Activated naive CD8-positive, alpha-beta T cell treated with anti-CD3 and anti-CD28 coated beads, Interleukin-2, amount 50 U/mL, for 16 hours (primary cell): Measurements from ENCODE around the gene ARHGAP15.
"Not testable (repeated sequence)": the region's sequence is repeated elsewhere in the genome, so short reads cannot be mapped to it uniquely, and the experiment has no call there.

ENCODE experiments used
- DNase-seq: peaks from one replicate; pipeline ENCODE4 v3.0.0-alpha.2; 2020; ENCODE audit warnings: low read depth, low spot score

The ARHGAP15 gene

DNA sequence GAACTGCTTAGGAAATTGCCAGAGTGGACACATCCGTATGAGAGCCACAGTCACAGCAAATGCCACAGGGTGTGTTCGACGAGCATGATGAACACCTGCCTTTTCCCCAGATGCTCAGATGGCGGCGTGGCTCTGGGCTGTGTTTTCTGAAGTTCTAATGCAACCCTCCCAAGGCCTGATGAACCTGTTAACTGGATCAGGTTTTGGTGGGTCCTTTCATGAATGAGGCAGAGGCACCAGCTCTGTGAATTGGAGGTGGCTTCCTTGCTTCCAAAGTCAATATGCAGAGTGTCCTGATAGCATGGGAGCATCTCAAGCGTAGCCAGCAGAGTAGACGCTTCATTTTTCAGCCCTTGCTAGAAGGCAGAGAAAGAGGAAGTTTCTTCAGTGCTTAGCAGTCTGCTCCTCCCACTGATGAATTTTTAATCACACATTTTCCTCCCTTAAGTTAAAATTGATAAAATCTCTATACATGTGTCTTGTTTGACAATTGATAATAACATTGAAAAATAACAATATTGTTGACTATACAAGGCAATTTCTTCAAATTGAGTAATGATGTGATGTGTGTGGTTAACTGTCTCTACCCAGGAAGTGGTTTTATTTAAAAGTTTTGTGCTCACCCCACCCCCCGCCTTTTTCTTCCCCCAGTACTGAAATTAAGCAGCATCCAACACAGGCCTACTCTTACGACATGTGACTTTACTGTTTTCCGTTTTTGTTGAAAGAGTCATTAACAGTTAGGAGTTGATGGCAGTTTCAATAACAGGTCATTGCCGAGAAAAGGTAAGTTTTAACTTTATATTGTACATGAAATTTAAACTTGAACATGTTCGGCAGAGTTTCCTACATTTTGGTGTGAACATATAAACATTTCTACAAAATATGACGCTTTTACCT, at the start of gene ARHGAP15:
Gene ARHGAP15, plus strand, starts transcription at position 739 of the 900 bp plus-strand sequence.
- peak; percentile 37 for DNase-seq

DNA sequence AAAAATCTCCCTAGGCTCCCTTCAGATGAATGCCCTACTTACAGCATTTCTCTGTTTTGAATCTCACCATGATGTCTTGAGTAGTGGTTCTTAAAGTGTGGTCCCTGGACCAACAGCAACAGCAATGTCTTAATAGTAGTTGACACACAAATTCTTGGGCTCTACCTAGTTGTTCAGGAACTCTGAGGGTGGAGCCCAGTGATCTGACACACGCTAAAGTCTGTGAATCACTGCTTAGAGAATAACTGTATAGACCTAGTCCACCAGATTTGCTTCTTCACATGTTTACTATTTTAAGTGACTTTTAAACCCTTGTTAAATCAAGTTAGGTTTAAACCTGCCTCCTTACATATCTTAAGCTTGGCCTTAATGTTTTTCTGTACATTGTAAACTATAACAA, 47.6 kb upstream of the ARHGAP15 start:
- DNase-seq, result no peak

DNA sequence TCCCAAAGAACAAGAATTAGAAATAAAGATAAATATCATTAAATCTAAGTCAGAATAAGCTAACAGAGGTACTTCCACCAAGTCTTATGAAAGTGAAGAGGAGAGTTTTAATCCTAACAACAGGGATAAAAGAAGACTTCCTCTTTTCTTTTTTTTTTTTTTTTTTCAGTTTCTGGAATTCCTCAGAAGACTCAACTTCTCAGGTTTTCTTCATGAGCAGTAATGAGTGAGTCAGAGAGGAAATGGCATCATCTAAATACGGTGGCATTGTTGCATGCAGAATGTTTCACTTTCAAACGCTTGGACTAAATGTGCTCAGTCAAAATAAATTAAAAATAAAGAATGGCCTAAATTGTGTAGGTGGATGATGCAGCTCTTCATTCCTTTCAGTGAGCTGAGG, 45.6 kb upstream of the ARHGAP15 start:
- DNase-seq, result no peak

DNA sequence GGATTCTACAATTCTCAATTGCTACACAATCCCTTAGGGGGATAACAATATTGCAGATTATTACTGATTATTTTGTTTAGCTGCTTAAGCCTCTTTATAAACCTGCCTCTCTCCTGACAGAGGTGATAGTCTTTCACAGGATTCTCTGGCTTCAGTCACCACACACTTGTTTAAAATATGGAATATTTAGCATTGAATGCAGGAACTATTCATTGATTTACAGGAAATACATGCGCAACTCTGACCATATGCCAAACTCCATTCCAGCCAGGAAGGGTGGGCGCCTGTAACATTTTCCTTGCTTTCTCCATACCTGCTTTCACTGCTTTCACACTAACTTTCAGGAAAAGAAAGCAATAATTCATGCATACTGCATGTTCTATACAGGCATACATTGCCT, 44.8 kb upstream of the ARHGAP15 start:
- no peak for DNase-seq

DNA sequence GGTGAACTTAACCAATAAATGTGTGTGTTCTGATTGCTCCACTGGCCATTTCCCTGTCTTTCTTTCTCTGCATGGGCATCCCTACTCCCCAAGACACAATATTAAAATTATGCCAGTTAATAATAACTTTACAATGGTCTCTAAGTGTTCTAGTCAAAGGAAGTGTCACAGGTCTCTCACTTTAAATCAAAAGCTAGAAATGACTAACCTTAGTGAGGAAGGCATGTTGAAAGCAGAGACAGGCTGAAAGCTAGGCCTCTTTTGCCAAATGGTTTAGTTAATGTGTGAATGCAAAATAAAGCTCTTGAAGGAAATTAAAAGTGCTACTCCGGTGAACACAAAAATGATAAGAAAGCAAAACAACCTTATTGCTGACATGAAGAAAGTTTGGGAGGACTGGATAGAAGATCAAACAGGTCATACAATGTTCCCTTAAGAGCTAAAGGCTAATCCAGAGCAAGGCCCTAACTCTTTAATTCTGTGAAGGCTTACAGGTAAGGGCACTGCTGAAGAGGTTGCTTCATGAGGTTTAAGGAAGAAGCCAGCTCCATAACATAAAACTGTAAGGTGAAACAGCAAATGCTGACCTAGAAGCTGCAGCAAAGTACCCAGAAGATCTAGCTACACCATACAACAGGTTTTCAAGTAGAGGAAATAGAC, 44.0 kb upstream of the ARHGAP15 start:
- DNase-seq, result no peak

DNA sequence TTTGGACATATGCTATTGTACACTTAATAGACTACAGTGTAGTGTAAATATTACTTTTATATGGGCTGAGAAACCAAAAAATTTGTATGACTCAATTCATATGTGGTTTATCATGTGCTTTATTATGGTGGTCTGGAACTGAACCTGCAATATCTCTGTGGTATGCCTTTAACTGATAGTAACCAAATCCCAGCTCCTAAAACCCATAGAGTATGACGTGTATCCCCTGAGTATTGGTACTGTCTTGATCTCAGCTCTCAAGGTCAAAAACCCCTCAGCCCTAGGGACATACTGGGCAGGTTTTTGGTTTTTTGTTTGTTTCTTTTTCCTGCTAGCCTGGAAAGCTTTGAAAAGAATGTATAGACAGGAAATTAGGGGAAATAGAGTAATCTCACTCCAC, 42.2 kb upstream of the ARHGAP15 start:
- DNase-seq, result no peak

DNA sequence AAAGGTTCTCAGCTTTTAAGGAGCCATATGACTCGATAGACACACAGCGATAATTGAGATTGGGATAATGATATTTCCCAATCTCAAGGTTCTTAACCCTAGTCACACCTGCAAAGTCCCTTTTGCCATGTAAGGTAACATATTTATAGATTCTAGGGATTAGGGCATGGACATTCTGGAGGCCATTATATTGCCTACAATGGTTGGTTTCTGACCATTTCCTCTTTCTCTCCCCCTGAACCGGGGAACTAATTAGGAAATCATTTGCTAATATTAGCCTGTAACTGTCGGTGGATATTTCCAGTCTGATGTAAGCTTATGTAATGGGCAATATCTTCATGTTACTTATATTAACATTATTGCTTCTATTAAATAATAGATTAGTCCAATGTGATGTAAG, 40.8 kb upstream of the ARHGAP15 start:
- DNase-seq, result no peak

DNA sequence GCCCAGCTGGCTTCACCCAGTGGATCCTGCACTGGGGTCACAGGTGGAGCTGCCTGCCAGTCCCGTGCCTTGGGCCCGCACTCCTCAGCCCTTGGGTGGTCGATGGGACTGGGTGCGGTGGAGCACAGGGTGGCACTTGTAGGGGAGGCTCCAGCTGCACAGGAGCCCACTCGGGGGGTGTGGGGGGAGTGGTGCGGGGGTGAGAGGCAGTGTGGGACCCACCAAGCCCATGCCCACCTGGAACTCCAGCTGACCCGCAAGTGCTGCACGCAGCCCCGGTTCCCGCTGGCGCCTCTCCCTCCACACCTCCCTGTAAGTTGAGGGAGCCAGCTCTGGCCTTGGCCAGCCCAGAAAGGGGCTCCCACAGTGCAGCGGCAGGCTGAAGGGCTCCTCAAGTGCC, 39.7 kb upstream of the ARHGAP15 start:
- DNase-seq, result not testable (repeated sequence)

DNA sequence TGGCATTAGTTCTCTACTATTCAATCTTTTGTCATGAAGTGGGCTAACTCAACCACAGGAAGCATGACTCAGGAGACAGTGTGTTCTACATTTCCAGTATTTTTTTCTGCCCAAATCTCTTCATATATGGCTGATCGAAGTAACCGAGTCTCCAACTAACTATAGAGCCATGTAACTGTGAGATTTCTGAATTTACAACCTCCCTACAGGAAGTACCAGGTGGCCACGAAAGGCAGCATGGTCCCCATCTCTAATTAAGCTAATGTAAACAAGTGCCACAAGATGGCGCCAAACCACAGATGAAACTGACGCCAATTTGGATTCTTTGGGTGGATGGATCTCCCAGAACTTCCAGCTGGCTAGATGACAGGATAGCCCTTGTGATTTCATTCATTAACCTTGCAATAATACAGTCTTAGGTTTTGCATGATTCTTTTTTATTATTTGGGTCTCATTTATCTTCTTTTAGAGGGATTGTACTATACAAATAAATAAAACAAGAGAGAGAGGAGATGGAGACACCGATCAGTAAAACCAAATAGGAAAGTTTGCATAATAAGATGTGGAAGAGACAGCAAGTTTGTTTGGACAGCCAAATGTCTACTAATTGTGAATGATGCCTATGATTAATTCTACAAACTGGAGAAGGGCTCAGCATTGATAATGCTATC, 18.3 kb upstream of the ARHGAP15 start:
- DNase-seq, result peak; percentile 18

DNA sequence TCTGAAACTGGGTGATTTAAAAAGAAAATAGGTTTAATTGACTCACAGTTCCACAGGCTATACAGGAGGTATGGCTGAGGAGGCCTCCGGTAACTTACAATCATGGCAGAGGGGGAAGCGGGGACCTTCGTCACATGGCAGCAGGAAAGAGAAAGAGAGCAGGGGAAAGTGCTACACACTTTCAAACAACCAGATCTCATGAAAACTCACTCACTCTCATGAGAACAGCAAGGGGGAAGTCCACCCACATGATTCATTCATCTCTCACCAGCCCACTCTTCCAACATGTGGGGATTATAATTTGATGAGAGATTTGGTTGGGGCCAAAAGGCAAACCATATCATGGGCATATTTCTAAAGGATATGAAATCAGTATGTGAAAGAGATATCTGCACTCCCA, 12.0 kb upstream of the ARHGAP15 start:
- no peak for DNase-seq

DNA sequence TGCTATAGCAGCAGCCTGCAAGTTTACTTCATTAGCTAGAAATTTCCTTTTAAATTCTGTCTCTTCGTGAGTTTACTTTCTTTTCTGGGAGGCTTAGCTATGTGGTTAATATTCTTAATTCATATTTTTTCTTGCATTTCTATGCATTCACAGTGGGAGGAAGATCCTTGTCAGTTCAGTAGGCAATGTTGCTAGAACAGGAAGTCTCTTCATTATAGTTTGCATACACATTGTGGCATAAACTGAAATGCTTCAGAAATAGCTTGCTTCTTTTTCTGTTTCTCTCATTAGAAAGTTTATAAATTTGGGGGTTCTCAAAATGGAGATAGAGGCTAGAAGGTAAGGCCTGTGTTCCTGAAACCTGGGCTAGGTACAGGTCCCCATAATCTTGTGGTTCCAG, 8.1 kb upstream of the ARHGAP15 start:
- no peak for DNase-seq

DNA sequence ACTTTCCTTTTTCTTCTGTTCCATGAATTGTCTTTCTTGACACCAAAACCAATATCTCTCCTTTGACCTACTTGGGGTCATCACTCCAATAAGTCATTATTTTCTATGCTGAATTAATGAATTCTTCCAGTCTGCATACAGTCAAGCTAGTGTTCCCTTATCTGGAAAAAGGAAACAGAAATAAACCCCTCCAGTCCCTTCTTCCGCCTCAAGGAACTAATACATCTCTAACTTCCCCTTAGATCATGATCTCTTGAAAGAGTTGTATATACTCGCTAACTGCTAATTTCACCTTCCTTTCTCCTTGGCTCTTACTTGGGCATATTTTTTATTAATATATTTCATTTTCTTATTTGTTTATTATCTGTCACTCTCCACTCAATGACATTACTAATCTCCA, 7.3 kb upstream of the ARHGAP15 start:
- no peak for DNase-seq

DNA sequence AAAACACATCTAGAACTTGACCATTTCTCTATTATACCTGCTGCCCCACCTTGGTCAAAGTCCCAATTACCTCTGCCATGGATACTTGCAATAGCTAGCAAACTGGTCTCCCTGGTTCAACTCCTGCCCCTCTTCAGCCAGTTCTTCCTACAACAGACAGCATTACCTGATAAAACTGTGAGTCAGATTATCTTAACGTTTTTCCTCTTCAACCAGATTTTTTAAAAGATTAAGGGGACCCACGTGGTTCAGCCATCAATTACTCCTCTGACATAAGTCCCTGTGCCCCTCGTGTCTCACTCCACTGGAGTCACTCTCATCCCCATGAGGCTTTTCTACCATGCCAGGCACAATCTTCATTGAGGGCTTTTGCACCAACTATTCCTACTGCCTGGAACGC, 5.3 kb upstream of the ARHGAP15 start:
- no peak for DNase-seq

DNA sequence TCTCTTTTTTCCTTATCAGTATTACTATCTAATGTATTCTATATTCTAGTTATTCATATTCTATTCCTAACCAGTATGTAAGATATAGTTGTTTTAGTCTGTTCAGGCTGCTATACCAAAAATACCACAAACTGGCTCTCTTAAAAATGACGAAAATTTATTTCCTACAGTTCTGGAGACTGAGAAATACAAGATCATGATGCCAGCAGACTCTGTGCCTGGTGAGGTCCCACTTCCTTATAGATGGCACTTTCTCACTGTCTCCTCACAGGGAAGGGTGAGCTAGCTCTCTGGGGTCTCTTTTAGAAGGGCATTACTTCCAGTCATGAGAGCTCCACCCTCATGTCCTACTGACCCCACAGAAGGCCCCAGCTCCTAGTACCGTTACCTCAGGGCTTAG, 4.8 kb upstream of the ARHGAP15 start:
- no peak for DNase-seq

DNA sequence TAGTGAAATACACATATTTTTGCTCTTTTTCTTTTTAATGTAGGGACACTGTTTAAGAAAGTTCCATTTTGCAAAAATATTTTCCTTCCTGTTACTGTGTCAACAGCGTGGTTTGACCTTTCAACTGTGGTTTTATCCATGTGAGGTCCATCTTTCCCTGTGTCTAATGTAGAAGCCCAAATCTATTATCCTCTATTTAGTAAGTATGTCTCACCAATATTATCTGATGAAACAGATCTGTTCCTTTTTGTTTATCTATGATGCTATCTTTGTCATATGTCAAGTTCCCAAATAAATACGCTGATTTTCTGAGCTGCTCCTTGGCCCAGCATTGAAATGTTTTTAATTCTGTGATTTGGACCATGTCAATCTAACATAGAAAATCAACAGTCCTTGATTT, 3.5 kb upstream of the ARHGAP15 start:
- DNase-seq, result no peak

DNA sequence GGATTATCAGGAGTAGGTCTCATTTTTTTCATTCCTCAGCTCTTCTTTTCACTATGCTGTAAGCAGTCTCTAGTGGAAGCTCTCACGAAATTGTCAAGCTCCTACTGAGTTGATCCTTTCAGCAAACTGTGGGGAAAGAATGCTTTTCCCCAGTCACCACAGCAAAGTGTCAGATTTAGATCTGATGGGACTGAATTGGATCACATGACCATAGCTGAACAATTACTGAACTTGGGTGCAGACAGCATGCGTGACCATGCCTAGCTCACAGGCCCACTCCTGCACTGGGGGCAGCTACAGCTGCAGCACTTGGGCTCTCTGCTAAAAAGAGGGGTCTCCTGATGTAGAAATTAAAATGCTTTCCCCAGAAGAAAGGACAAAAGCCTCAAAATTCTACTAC, 3.1 kb downstream of the ARHGAP15 start:
- no peak for DNase-seq

DNA sequence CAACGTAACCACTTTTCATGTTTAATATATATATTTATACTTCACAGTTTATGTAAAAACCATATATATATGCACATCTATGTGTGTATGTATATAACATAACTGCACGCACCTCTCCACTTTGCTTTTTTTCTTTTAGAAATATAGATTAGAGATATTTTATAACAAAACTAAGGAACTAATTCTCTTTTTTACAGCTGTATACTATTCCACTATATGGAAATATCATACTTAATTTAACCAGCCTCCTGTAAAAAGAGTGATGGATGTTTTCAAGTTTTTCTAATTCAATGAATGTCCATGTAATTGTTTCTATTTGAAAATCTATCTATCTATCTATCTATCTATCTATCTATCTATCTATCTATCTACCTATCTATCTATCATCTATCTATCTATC, 4.6 kb downstream of the ARHGAP15 start:
- DNase-seq, result no peak

DNA sequence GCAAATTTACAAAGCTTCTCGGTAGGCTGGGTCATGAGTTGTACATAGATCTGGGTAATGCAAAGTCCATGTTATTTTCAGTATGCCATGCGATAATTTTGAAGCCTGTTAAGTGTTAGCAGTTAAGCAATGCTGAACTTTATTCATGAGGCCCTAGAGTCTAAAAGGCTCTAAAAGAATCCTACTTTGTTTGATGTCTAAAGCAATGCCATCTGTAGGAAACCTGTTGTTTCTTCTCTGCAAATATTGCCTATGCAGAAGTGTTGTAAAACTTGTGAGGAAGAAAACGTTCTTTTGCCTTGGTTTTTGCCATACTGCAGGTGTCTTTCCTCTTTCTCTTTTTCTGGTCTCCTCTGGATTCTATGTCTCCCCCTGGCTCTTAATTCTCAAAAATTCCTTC, 9.1 kb downstream of the ARHGAP15 start:
- DNase-seq, result no peak

DNA sequence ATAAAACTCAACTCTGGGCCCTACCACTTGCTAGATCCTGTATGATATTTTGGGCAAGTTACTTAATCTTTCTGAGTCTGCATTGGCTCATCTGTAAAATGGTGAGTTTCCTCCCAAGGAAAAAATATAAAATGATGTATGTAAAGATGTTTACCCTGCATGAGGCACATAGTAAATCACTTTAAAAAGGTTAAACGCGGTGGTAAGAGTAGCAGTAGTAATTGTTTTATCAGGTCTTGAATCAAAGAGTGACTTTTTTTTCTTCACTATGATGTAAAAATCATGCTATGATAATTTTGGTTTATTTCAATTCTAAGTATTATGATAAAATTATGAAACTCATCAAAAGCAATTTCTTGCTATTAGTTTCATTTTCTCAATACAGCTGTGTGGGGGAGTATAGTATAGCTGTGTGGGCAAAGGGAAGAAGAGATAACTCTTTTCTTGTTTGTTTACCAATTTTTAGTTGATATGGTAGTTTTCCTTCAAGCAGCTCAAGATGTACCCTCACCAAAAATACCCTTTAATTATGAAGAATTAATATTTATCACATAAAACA, 10.7 kb downstream of the ARHGAP15 start:
- DNase-seq, result no peak

DNA sequence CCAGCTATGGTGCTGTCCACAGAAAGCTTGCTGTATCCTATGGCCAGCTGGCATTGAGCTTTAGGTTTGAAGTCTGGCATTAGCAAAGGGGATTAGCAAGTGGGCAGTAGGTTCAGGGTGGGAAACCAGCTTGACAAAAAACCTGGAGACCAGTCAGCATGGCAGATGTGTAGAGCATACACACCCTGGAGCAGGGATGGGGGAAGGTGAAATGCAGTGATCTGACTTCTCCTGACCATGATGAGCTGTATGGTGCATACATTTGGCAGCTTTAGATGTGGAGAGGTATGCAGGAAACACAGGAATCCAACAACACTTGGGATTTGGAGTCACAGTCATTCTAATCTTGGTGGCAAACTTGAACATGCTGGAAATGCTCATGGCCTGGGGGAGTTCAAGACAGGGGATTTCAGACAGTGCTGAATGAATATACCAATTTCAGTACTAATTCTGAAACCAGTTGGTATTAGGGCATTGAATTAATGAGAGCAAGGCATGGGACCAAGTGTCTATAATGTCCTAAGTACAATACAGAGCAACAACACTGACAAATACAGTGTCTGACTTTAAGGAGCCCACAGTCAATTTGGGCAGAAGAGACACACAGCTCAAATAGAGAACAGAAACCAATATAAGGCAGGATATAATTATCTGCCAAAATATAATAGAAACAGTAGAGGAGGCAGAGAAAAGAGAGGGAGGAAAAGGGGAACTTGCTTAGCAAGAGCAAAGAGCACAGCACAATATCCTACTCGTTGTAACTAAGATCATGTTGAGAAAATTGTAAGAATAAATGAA, 11.8 kb downstream of the ARHGAP15 start:
- DNase-seq, result no peak

DNA sequence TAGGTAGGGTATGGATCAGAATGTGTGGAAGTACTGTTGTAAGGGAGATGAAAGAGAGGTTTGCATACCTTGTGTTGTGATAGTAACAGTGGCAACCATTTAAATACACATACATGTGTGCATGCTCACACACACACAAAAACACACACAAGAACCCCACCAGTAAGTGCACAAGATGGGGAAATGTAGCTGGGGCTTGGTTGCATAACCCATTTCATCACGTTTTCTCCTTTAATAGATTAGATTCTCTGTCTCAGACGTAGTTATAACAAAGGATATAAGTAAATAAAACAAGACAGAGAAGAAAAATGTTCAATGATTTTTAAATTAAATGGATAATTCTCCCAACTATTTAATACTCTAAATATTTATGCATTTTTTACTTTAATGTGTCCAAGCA, 13.4 kb downstream of the ARHGAP15 start:
- no peak for DNase-seq
